AG09309 (cell line): ENCODE data around the gene SERPINB1.

Experiments used
- DNase-seq: peaks from one replicate; pipeline ENCODE4 v3.0.0-alpha.2; 2010; ENCODE audit warnings: low read depth
- H3K4me3 ChIP-seq: 2 replicates; pipeline ENCODE4 v1.5.1; 2011; ENCODE audit warnings: mild to moderate bottlenecking, low read depth, low read length, moderate library complexity; ENCODE audit not compliant: control insufficient read depth
- TF ChIP-seq, protein P1 (sequence below): IDR thresholded peaks from 2 replicates; pipeline ENCODE4 v1.5.1; 2011; ENCODE audit warnings: mild to moderate bottlenecking, low read depth, low read length, inconsistent platforms; ENCODE audit not compliant: insufficient read depth, control insufficient read depth; ENCODE audit errors: missing control alignments

SERPINB1 gene

DNA sequence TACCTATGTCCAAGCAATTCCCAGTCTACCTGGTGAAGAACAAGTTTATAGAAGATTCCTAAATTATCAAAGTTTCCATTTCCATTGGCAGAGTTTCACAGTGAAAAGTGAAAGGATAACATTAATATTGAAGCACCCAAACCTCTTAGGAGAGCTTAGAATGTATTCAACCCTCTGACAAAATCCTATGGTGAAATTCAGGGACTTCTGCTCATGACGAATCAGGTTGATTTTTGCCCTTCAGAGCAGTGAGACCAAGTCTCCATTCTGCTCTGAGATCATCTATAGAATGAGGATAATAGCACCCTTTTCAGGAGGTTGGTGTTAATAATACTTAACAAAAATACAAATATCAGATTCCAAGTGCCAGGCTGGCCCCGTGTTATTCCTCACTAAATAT, 15.5 kb downstream of the SERPINB1 start:
- TF ChIP-seq, protein P1, sequence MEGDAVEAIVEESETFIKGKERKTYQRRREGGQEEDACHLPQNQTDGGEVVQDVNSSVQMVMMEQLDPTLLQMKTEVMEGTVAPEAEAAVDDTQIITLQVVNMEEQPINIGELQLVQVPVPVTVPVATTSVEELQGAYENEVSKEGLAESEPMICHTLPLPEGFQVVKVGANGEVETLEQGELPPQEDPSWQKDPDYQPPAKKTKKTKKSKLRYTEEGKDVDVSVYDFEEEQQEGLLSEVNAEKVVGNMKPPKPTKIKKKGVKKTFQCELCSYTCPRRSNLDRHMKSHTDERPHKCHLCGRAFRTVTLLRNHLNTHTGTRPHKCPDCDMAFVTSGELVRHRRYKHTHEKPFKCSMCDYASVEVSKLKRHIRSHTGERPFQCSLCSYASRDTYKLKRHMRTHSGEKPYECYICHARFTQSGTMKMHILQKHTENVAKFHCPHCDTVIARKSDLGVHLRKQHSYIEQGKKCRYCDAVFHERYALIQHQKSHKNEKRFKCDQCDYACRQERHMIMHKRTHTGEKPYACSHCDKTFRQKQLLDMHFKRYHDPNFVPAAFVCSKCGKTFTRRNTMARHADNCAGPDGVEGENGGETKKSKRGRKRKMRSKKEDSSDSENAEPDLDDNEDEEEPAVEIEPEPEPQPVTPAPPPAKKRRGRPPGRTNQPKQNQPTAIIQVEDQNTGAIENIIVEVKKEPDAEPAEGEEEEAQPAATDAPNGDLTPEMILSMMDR = no peak
- H3K4me3 ChIP-seq = no peak overlapping the region
- DNase-seq = no peak

DNA sequence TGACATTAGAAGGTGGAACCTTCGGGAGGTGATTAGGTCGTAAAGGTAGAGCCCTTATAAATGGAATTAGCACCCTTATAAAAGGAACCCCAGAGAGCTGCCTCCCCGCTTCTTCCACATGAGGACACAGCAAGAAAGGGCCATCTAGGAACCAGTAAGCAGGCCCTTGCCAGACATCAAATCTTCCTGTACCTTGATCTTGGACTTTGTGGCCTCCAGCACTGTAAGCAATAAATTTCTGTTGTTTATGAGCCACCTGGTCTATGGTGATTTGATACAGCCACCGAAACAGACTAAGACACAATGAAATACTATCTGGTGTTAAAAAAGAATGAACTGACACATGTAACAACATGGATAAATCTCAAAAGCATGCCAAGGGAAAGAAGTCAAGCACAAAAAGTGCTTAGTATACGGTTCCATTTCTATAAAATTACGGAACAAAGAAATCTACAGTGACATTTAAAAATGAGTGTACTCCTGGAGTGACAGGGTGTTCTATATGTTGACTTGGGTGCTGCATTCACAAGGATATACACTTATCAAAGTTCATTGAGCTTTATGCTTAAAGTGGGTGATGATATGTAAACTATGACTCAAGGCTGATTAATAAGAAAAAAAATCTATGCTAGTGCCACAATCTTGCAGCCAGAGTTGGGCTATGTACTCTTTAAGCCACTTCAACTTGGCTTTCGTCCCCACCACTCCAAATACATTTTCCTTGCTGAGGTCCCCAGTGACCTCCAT, 18.4 kb downstream of the SERPINB1 start:
- no peak overlapping the region for H3K4me3 ChIP-seq
- TF ChIP-seq, protein P1 = no peak
- DNase-seq = no peak

DNA sequence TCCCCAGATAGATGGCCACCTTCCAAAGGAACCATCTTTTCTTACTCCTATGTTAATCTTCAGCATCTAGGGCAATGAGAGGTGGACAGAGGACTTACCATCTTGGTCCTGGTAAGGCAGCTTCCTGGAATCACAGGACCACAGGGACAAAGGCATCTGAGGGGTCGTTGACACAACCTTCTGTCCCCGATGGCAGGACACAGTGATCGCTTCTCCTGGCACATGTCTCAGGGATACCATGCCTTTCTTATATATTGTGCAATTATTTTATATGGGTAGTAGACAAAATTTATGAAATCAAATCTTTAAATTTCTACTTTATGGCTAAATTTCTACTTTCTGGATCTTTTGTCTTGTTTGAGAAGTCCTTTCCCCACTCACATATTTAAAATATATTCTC, 20.1 kb downstream of the SERPINB1 start:
- TF ChIP-seq, protein P1 = no peak
- no peak overlapping the region for H3K4me3 ChIP-seq

DNA sequence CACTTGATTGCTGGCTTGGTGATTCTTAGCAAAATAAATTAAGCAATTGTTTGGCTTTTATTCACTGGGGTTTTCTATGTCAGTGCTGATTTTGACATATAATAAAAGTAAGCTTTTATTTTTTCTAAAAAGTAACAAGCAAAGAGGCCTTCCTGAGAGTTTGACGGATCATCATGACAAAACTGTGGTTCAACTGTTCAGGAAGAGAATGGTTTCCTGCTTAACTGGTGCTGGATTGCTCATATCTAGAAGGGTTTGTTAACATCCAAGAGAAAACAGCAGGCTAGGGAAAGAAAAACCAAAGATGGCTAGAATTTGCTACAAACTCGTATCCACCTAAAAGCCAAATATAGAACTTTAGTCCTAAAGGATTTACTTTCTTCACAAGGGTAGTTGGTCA, 21.2 kb downstream of the SERPINB1 start:
- H3K4me3 ChIP-seq = no peak overlapping the region
- TF ChIP-seq, protein P1 = no peak
- no peak for DNase-seq

More for the DNA sequence above, 20.1 kb downstream of the SERPINB1 start:
- no peak for DNase-seq

DNA sequence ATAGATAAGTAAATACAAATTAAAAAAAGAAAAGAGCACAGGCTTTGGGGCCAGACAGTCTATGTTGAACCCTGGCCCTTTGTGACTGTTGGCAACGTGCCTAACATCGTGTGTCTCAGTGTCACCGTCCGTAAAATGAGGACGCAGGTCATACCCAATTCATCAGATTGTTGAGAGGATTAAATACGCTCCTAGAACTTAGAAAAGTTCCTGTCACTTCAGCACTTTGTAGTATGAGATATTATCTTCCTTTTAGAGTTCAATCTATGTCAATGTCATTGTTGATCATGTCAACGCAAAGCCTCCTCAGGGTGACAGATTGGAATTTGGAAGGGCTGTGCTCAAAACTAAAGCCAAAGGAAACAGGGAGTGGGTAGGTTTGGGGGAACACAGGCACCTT, 21.7 kb downstream of the SERPINB1 start:
- DNase-seq = no peak
- TF ChIP-seq, protein P1 = no peak
- H3K4me3 ChIP-seq = no peak overlapping the region

DNA sequence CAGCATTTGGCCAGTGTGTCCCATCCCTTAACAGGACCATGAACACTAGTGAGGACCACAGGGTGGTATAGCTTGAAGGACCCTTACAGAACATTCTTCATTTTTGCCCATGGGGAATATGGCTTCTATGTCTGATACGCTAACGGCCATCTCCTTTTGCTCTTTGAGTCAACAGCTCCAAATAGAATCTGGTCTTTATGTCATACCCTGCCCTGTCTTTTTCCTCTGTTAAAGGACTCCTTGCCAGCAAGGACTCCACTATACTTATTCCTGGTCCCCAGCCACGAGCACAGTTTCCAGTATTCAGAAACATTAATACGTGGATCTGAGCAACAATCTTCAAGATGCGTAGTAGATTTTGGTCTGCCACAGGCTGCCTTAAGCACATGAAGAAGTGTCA, 22.5 kb downstream of the SERPINB1 start:
- TF ChIP-seq, protein P1 = no peak
- H3K4me3 ChIP-seq = no peak overlapping the region
- DNase-seq = no peak
